ENCODE data around the gene RC3H2.
A peak's percentile ranks its signal among the peaks of the same experiment; 100 is the strongest.
"Not testable (repeated sequence)": the region's sequence is repeated elsewhere in the genome, so short reads cannot be mapped to it uniquely, and the experiment has no call there.

Gene RC3H2

GRCh38 chr9:122918310-122918709, 13.2 kb upstream of the RC3H2 start:
- DNase-seq (ENCODE audit: low spot score): no peak

- DNase-seq (ENCODE audit: low spot score): peak; percentile 87
Observed at GRCh38 chr9:122912964-122913673, 8.0 kb upstream of the RC3H2 start, which contains the start of gene ZBTB6. Gene ZBTB6 (minus strand): TSS chr9:122913323. CDS start chr9:122912072, 1,251 bp downstream.

GRCh38 chr9:122912671-122912963, 7.5 kb upstream of the RC3H2 start:
- no peak for DNase-seq (ENCODE audit: low spot score)

GRCh38 chr9:122906122-122906521, 963 bp upstream of the RC3H2 start:
- not testable (repeated sequence) for DNase-seq (ENCODE audit: low spot score)

GRCh38 chr9:122904466-122904822, 715 bp downstream of the RC3H2 start:
- DNase-seq (ENCODE audit: low spot score): peak; percentile 42

GRCh38 chr9:122900791-122901190, 4.4 kb downstream of the RC3H2 start:
- no peak for DNase-seq (ENCODE audit: low spot score)

- peak; percentile 9 for DNase-seq (ENCODE audit: low spot score)
Observed at GRCh38 chr9:122897969-122898368, 7.2 kb downstream of the RC3H2 start.

GRCh38 chr9:122888480-122888879, 16.7 kb downstream of the RC3H2 start:
- no peak for DNase-seq (ENCODE audit: low spot score)

- no peak for DNase-seq (ENCODE audit: low spot score)
Observed at GRCh38 chr9:122883125-122883524, 22.0 kb downstream of the RC3H2 start.

- DNase-seq (ENCODE audit: low spot score): no peak
Observed at GRCh38 chr9:122879443-122879842, 25.7 kb downstream of the RC3H2 start.

- DNase-seq (ENCODE audit: low spot score): no peak
Observed at GRCh38 chr9:122875523-122875922, 29.6 kb downstream of the RC3H2 start.

- DNase-seq (ENCODE audit: low spot score): not testable (repeated sequence)
Observed at GRCh38 chr9:122867276-122867675, 37.9 kb downstream of the RC3H2 start.

GRCh38 chr9:122866079-122866478, 39.1 kb downstream of the RC3H2 start:
- no peak for DNase-seq (ENCODE audit: low spot score)

- no peak for DNase-seq (ENCODE audit: low spot score)
Observed at GRCh38 chr9:122865300-122865699, 39.9 kb downstream of the RC3H2 start.

- no peak for DNase-seq (ENCODE audit: low spot score)
Observed at GRCh38 chr9:122863407-122863806, 41.8 kb downstream of the RC3H2 start.

- DNase-seq (ENCODE audit: low spot score): no peak
Observed at GRCh38 chr9:122860319-122861142, 44.6 kb downstream of the RC3H2 start.

- no peak for DNase-seq (ENCODE audit: low spot score)
Observed at GRCh38 chr9:122857815-122858214, 47.3 kb downstream of the RC3H2 start.

- DNase-seq (ENCODE audit: low spot score): not testable (repeated sequence)
Observed at GRCh38 chr9:122852085-122852786, 52.9 kb downstream of the RC3H2 start.

- no peak for DNase-seq (ENCODE audit: low spot score)
Observed at GRCh38 chr9:122848256-122848943, 56.8 kb downstream of the RC3H2 start.

- no peak for DNase-seq (ENCODE audit: low spot score)
Observed at GRCh38 chr9:122846371-122846940, 58.7 kb downstream of the RC3H2 start.

GRCh38 chr9:122845116-122845515, 60.0 kb downstream of the RC3H2 start:
- DNase-seq (ENCODE audit: low spot score): no peak

GRCh38 chr9:122844137-122844536, 61.0 kb downstream of the RC3H2 start:
- DNase-seq (ENCODE audit: low spot score): no peak
